ENCODE data around the gene ARIH1.
A peak's percentile ranks its signal among the peaks of the same experiment; 100 is the strongest.
"Not testable (repeated sequence)": the region's sequence is repeated elsewhere in the genome, so short reads cannot be mapped to it uniquely, and the experiment has no call there.

The ARIH1 gene, protein sequence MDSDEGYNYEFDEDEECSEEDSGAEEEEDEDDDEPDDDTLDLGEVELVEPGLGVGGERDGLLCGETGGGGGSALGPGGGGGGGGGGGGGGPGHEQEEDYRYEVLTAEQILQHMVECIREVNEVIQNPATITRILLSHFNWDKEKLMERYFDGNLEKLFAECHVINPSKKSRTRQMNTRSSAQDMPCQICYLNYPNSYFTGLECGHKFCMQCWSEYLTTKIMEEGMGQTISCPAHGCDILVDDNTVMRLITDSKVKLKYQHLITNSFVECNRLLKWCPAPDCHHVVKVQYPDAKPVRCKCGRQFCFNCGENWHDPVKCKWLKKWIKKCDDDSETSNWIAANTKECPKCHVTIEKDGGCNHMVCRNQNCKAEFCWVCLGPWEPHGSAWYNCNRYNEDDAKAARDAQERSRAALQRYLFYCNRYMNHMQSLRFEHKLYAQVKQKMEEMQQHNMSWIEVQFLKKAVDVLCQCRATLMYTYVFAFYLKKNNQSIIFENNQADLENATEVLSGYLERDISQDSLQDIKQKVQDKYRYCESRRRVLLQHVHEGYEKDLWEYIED

GRCh38 chr15:72473614-72474465, at the start of gene ARIH1:
Gene ARIH1, plus strand, starts transcription at chr15:72474330. Its CDS starts 310 bp downstream, at chr15:72474640.
- DNase-seq (ENCODE audit: low read depth in 2 of 2): peak; percentile 91

DNA sequence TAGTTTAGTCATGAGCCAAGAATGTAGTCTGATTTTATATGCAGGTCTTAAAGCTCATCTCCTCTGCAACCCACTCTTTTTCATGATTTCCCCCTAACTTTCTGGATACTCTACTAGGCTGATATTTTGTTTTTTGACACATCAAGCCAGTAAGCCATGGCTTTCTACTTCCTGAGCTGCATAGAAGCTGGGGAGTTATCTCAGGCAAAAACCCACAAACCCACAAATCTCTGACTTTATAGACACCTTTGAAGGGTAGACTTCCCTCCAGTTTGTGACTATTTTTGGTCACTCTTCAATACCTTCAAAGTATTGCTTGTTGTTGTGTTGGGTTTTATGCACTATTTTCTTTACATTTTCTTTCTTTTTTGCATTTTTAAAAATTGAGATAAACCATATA, 47.4 kb upstream of the ARIH1 start:
- DNase-seq (ENCODE audit: low read depth in 2 of 2): no peak

DNA sequence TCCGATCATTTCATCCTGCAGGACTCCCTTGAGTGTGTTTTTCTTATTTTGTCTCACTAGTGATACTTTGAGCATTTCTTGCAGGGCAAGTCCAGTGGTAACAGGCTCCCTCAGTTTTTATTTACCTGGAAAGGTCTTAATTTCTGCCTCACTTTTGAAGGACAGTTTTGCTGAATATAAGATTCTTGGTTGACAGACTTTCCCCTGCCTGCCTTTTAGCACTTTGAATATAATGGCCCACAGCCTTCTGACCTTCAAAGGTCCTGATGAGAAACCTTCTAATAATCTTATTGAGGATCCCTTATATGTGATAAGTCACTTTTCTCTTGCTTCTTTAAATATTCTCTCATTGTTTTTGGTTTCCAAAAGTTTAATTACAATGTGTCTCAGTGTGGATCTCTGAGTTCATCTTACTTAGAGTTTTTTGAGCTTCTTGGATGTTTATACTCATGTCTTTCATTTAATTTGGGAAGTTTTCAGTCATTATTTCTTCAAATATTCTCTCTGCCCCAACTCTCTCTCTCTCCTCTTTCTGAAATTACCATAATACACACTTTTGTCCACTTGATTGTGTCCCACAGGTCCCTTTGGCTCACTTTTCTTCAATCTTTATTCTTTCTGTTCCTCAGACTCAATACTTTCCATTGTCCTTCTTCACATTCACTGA, 36.3 kb upstream of the ARIH1 start:
- no peak for DNase-seq (ENCODE audit: low read depth in 2 of 2)

DNA sequence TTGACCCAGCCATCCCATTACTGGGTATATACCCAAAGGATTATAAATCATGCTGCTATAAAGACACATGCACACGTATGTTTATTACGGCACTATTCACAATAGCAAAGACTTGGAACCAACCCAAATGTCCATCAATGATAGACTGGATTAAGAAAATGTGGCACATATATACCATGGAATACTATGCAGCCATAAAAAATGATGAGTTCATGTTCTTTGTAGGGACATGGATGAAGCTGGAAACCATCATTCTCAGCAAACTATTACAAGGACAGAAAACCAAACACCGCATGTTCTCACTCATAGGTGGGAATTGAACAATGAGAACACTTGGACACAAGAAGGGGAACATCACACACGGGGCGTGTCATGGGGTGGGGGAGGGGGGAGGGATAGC, 31.3 kb upstream of the ARIH1 start:
- not testable (repeated sequence) for DNase-seq (ENCODE audit: low read depth in 2 of 2)

GRCh38 chr15:72445426-72445825, 28.7 kb upstream of the ARIH1 start:
- DNase-seq (ENCODE audit: low read depth in 2 of 2): no peak

- no peak for DNase-seq (ENCODE audit: low read depth in 2 of 2)
Observed at GRCh38 chr15:72450805-72451204, 23.3 kb upstream of the ARIH1 start.

DNA sequence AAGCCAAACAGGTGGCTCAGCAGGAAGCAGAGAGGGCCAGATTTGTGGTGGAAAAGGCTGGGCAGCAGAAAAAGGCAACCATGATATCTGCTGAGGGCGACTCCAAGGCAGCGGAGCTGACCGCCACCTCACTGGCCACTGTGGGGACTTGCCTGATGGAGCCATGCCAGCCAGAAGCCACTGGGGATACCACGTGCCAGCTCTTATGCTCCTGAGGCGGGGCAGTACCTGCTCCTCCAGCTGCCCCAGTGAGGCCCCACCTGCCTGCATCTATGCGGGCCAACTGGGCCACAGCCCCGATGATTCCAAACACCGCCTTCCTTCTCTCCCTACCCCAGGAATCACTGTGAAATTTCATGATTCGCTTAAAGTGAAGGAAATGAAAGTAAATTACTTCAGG, 22.9 kb upstream of the ARIH1 start:
- DNase-seq (ENCODE audit: low read depth in 2 of 2): no peak

- no peak for DNase-seq (ENCODE audit: low read depth in 2 of 2)
Observed at GRCh38 chr15:72456684-72457083, 17.4 kb upstream of the ARIH1 start.

DNA sequence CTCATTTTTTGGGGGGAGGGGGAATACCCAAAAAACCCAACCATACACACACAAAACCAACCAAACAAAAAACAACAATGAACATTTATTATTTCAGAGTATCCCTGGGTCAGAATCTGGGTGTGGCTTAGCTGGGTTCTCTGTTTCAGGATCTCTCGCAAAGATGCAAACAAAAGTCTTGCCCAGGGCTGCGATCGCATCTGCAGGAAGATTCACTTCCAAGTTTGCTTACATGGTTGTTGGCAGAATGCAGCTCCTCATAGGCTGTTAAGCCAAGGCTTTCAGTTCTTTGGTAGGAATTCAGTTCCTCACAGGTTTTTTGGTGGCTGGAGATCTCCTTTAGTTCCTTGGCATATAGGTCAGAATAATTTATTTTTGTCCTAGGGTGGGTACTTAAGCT, 13.7 kb upstream of the ARIH1 start:
- no peak for DNase-seq (ENCODE audit: low read depth in 2 of 2)

DNA sequence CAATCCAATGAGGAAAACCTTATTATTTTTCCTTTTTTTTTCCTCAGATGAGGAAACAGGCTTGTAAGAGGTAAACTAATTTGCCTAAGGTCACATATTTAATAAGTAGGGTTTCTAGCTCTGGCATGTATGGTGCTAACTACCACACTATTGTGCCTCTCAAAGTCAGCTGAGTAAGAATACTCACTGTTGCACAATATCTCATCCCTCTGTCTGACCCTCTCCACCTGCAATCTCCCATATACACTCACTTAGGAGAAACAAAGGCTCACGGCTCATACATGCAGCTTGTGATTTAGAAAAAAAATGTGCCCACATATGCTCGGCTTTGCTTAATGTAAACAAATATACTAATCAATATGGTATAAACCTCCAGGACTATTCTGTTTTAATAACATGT, 10.4 kb upstream of the ARIH1 start:
- DNase-seq (ENCODE audit: low read depth in 2 of 2): no peak

DNA sequence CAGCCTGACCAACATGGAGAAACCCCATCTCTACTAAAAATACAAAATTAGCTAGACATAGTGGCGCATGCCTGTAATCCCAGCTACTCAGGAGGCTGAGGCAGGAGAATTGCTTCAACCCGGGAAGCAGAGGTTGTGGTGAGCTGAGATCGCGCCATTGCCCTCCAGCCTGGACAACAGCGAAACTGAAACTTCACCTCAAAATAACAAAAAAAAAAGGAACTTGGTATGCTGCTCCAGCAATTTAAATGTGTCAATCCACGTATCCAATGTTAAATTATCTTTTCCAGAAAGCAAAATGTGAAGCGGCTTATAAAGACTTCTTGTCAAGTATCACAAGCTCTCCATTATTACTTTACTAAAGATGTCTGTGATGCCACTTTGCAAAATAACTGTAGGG, 9.9 kb upstream of the ARIH1 start:
- no peak for DNase-seq (ENCODE audit: low read depth in 2 of 2)

DNA sequence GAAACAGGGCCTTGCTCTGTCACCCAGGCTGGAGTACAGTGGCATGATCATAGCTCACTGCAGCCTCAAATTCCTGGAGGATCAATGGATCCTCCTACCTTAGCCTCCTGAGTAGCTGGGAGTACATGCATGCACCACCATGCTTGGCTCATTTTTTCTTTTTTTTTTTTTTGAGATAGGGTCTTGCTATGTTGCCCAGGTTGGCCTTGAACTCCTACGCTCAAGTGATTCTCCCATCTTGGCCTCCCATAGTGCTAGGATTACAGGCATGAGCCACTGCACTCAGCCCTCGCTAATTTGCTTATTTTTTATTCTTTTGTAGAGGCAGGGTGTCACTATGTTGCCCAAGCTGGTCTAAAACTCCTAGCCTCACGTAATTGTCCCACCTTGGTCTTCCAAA, 6.0 kb upstream of the ARIH1 start:
- DNase-seq (ENCODE audit: low read depth in 2 of 2): no peak

- no peak for DNase-seq (ENCODE audit: low read depth in 2 of 2)
Observed at GRCh38 chr15:72472992-72473610, 1.0 kb upstream of the ARIH1 start.

DNA sequence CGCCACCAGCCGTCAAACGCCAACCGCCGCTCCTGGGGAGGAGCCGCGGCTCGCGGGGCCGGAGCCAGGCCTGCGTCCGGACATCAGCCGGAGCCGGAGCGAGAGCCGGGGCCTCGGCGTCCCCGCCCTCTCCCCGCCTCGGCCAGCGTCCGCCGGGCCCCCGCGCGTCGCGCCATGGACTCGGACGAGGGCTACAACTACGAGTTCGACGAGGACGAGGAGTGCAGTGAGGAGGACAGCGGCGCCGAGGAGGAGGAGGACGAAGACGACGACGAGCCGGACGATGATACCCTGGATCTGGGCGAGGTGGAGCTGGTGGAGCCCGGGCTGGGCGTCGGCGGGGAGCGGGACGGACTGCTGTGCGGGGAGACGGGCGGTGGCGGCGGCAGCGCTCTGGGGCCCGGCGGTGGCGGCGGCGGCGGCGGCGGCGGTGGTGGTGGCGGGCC, 359 bp downstream of the ARIH1 start:
- no peak for DNase-seq (ENCODE audit: low read depth in 2 of 2)

DNA sequence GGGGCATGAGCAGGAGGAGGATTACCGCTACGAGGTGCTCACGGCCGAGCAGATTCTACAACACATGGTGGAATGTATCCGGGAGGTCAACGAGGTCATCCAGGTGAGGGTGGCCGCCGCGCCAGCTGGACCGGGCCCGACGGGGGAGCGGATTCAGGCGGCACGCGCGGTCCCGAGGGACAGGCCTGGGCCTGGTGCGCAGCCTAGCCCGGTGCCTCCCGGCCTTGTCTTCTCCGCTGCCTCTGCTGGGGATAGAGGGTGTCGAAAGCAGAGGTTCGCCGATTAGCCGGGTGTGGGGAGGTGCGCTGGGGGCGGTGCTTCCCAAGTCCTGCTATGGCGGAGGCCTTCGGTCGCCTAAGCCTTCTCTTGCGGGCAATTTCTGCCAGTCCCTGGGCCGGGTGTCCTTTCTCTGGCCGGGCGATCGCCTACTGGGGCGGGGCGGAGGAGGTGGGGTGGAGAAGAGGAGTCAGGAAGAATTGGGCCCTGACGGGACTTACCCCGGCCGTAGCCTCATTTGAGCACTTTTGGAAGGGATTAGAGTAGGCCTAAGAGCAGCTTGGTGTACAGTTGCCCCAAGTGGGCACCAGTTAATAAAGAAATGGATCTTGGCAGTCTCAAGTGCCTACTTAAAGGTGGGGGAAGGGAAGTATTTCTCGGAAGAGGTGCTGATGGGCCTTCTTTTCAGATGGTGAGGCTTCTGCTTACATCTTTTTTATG, 940 bp downstream of the ARIH1 start:
- DNase-seq (ENCODE audit: low read depth in 2 of 2): peak in 1 of 2 experiments; percentile 48

DNA sequence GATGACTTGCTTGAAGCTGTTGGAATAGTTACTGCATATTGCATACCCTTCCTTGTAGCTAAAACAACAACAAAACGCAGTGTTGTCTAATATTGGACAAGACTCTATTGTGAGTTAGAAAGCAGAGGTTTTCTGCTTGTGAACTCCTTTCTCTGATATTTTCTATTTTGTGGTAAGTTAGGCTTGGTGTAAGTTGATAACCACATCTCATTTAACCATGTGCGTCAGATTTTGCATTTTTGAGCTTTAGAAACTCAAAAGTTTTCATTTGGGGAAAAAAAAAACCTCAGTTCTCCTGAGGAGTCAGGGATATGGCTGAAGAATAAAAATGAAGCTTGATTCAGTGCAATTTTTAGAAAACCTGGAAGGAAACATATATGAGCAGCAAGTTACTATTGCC, 1.5 kb downstream of the ARIH1 start:
- DNase-seq (ENCODE audit: low read depth in 2 of 2): no peak

- DNase-seq (ENCODE audit: low read depth in 2 of 2): not testable (repeated sequence)
Observed at GRCh38 chr15:72476330-72476729, 2.2 kb downstream of the ARIH1 start.

- no peak for DNase-seq (ENCODE audit: low read depth in 2 of 2)
Observed at GRCh38 chr15:72481015-72481659, 7.0 kb downstream of the ARIH1 start.

DNA sequence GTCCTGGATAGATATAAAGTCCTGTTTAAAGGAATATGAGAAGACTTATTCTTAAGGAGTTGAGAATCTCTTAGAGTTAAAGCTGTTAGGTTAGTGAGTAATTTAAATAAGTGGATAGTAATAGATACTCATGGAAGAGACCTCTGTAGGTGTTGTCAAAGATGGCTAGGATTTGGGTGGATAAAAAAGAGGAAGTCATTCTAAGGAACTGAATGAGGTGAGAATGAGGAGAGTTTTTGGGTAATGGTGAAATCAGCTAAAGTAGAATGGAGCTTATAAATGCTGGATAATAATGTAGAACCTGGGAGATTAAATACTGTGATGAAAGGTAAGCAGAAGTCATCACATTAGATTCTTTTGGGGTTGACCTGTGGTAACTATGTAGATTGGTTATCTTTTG, 8.1 kb downstream of the ARIH1 start:
- no peak for DNase-seq (ENCODE audit: low read depth in 2 of 2)

- DNase-seq (ENCODE audit: low read depth in 2 of 2): no peak
Observed at GRCh38 chr15:72483279-72483678, 9.1 kb downstream of the ARIH1 start.

Measured in fibroblast of skin of left quadriceps (primary cell).